SH-SY5Y (cell line): ENCODE data around the gene MAN2A1.

Experiments
- GATA2 ChIP-seq: IDR thresholded peaks from 2 replicates; pipeline ENCODE4 v1.6.1; 2011; ENCODE audit warnings: mild to moderate bottlenecking, low read depth, low read length
- GATA3 ChIP-seq: IDR thresholded peaks from 2 replicates; pipeline ENCODE4 v1.6.1; 2011; ENCODE audit warnings: low read depth, mild to moderate bottlenecking, low read length, moderate library complexity

The MAN2A1 gene

DNA sequence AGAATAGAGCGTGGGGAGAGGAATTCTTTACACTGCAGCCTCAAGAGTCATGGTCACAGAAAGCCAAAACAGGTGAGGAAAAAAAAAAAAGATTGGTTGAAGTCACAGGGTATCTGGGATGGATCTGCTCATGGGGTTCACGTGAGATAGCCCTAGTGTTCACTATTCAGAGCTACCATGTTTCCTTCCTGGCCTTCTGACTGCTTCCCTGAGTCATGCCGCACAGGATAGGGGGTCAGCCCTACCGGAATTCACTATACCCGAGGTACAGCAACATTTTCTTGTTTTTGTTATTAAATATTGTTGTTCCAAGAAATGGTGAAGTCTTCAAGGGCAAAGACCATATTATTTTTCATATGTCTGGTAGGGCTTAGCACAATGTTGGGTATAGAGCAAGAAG, 21.5 kb upstream of the MAN2A1 start:
- no peak for TF ChIP-seq GATA3
- TF ChIP-seq GATA2, result no peak

DNA sequence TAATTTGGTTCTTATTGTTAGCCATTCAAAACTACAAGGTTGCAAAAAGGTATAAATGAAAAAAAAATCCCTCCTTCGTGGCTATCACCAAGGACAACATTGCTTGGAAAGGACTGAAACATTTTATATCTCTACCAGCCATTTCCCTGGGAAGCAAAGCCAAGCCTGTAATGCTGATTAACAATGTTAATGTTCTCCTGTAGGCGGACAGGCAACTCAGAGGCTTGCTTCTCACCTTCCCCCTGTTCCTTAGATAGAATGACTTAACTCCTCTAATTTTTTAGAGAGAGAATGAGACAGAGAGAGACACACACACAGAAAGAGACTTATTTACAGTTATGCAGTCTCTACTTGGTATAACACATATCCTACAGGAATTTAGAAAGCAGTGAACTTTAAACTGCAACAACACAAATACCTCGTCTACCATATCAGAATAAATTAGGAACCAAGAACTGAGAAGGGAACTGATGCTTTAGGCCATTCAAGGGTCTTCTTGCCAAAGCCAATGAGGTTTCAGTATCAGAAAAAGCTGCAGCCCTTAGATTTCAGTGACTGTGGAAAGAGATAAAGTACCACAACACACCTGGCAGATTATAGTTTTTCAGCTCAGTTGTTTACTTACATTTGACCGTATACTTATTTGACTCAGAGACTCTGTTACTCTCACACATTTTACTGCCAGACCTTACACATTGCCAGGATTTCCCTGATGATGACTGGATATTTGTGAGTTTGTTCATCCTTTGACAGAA, 20.9 kb upstream of the MAN2A1 start:
- TF ChIP-seq GATA3 (no peak), GATA2 (no peak)

DNA sequence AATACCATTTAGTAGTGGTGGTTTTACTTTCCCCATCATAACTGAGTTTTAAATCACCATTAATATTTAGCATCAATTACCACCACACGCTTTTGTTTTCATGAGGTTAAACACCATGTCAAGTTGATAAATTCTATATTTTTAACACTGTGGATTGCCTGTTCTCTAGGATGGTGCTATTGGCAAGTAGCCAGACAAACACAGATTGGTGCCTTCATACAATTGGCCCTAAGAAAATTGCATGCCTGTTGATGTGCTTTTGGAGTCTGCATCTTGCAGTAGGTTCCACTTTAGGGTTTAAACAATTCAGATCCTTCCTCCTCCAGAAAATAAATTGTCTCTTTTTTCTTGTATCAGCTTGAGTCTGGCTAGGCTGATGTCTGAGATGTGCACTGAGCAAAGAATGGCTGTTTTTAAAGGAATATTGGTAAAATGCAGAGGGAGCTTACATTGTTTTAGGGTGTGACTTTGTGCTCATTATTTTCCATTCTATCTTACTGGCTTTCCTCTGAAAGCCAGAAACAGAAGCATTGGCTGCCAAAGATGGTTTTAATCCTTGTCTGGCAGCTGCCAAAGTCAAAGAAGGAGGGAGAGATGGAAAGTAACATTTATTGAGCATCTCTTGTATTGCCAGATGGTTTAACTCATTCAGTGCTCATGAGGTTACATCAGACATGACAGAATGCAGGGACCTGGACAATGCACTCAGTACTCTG, 19.6 kb upstream of the MAN2A1 start:
- TF ChIP-seq GATA3 (no peak), GATA2 (no peak)

- TF ChIP-seq GATA3 (no peak), GATA2 (no peak)
Measured at GRCh38 chr5:109671136-109671535, 18.6 kb upstream of the MAN2A1 start.

DNA sequence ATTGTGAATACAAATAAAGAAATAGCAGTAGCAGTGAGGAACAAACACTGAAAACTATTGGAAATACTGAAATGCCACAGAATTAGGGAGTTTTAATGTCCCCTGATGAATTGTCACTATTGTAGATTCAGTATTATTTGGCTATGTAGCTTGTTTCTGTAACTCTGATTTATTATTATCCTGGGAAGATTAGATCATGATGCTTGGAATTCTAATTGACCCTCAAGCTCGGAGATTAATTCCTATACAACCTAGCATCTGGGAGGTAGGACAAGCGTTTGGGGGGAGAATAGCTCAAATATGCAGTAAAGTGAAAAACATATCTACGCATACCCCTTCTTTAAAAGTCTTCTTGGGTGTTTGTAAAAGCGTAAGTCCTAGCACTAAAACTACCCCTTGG, 15.1 kb upstream of the MAN2A1 start:
- no peak for TF ChIP-seq GATA2
- TF ChIP-seq GATA3, result no peak

- TF ChIP-seq GATA2 (no peak), GATA3 (no peak)
Measured at GRCh38 chr5:109676920-109677319, 12.8 kb upstream of the MAN2A1 start.

GRCh38 chr5:109678447-109678846, 11.3 kb upstream of the MAN2A1 start:
- TF ChIP-seq GATA2, result no peak

- TF ChIP-seq GATA2, result no peak
- TF ChIP-seq GATA3, result no peak
Measured at GRCh38 chr5:109681763-109682162, 8.0 kb upstream of the MAN2A1 start.

DNA sequence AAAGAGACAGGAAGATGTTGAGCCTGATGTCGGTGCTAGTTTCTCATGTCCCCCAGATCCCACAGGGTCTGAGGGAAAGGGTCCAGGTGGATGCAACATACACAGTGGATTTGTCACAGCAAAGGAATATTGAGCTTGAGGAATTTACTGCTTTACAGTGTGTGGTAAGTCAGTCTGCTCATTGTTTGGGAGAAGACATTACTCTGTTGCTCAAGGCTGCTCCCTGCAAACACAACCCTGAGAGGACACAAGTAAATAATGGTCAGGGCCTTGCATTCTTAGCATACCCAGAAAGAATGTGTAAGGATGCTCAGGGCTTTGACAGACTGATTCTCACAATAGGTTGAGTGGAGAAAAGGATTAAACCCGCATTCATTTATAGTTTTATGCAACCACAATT, 7.3 kb upstream of the MAN2A1 start:
- TF ChIP-seq GATA3 (no peak), GATA2 (no peak)

- no peak for TF ChIP-seq GATA3
- no peak for TF ChIP-seq GATA2
Measured at GRCh38 chr5:109685916-109686315, 3.8 kb upstream of the MAN2A1 start.

- TF ChIP-seq GATA2 (peak; percentile 31; the same call in 1 of the 2 replicates), GATA3 (no peak)
Measured at GRCh38 chr5:109688630-109688969, 1.1 kb upstream of the MAN2A1 start.

- TF ChIP-seq GATA2, result no peak
- no peak for TF ChIP-seq GATA3
Measured at GRCh38 chr5:109688970-109689739, 572 bp upstream of the MAN2A1 start.

DNA sequence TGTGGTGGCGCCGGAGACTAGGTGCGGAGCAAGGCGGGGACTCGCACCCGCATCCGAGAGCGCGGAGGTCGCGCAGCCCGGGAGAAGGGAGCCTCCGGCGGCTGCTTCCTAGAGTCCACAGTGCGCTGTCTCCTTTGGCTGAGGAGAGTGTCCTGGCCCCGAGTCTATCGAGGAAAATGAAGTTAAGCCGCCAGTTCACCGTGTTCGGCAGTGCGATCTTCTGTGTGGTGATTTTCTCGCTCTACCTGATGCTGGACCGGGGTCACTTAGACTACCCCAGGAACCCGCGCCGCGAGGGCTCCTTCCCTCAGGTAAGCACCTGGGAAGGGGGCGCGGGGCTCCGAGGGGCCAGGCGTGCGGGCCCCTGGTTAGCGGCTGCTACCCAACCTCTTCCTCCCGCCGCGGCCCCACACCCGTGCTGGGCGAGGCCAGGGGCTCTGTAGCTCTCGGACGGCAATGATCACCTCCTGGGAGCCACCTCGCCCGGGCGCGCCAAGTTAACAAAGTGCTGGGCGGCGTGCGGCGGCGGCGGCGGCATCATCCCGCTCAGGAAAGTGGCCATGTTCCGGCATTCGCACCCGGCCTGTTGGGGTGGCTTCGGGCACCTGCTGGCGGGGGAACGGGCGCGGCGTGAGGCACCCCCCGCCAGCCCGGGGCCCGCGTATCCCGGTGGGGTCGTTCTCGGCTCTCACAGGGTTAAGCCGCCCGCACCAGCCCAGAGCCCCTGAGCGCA, 681 bp downstream of the MAN2A1 start:
- TF ChIP-seq GATA3, result no peak
- TF ChIP-seq GATA2, result no peak

GRCh38 chr5:109690975-109691574, 1.3 kb downstream of the MAN2A1 start:
- TF ChIP-seq GATA2 (peak; percentile 48), GATA3 (no peak)

DNA sequence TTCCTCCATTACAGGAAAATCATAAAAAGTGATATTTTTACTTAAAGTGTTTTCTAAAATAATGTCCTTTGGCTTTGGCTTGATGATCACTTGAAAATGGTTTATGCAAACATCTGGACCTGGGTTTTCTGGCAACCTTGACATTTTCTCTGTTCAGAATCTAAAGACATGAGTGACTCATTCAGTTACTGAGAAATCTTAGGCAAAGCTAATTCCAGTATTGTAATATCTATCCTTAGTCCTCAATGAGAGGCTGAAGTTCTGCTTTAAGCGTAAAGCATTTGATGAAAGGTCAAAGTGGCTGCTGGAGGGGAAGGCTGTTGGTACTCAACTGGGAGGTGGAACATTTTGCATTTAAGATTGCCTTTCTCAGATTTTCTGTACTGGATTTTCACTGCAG, 2.3 kb downstream of the MAN2A1 start:
- no peak for TF ChIP-seq GATA2
- no peak for TF ChIP-seq GATA3

- TF ChIP-seq GATA3, result no peak
- no peak for TF ChIP-seq GATA2
Measured at GRCh38 chr5:109692852-109693251, 3.1 kb downstream of the MAN2A1 start.
